ENCODE data around the gene CES2. TPM values are rescaled to one million over a fixed set of nuclear protein-coding genes. Genes with fewer than 3 reads are reported as not detected.

Gene CES2
- total RNA-seq, 120 experiments from 2014 or later: 22.8 to 59.4 (median 39.9) TPM

Other genes starting within 250 kb of the CES2 start
- gene CMTM4, start 238.8 kb upstream of the CES2 start, total RNA-seq: 100 to 1,000 TPM in 112 of 120 experiments, 10 to 100 TPM in 8; 82.8 to 193 (median 119) TPM
- gene DYNC1LI2, start 183.9 kb upstream of the CES2 start, total RNA-seq: 100 to 1,000 TPM; 181 to 428 (median 266) TPM
- 1 to 10 TPM in 10 of 120 experiments, under 1 TPM in 57, not detected in 53; 0.19 to 1.8 (median 0.53) TPM for gene TERB1, start 133.9 kb upstream of the CES2 start, total RNA-seq
- 100 to 1,000 TPM in 1 of 120 experiments, 10 to 100 TPM in 119; 42.3 to 101 (median 76.7) TPM for gene NAE1, start 104.5 kb upstream of the CES2 start, total RNA-seq
- gene CA7, start 91.1 kb upstream of the CES2 start, total RNA-seq: 10 to 100 TPM in 50 of 120 experiments, 1 to 10 TPM in 70; 2.2 to 16.0 (median 9.4) TPM
- 10 to 100 TPM; 18.3 to 46.8 (median 28.7) TPM for gene PDP2, start 55.0 kb upstream of the CES2 start, total RNA-seq
- gene CDH16, start 16.6 kb upstream of the CES2 start, total RNA-seq: under 1 TPM in 1 of 120 experiments, not detected in 119; 0.60 TPM
- 10 to 100 TPM in 2 of 120 experiments, 1 to 10 TPM in 108, under 1 TPM in 10; 0.55 to 13.8 (median 2.0) TPM for gene RRAD, start 10.0 kb upstream of the CES2 start, total RNA-seq
- 10 to 100 TPM; 52.1 to 95.9 (median 74.6) TPM for gene CIAO2B, start 1.1 kb upstream of the CES2 start, total RNA-seq
- 10 to 100 TPM in 6 of 120 experiments, 1 to 10 TPM in 114; 1.3 to 16.1 (median 5.8) TPM for gene CES3, start 25.8 kb downstream of the CES2 start, total RNA-seq
- 100 to 1,000 TPM in 75 of 120 experiments, 10 to 100 TPM in 45; 46.0 to 216 (median 110) TPM for gene CES4A, start 53.1 kb downstream of the CES2 start, total RNA-seq
- gene CBFB, start 93.6 kb downstream of the CES2 start, total RNA-seq: 10 to 100 TPM; 16.0 to 71.3 (median 36.7) TPM
- gene PHAF1, start 174.4 kb downstream of the CES2 start, total RNA-seq: 10 to 100 TPM; 19.1 to 43.4 (median 33.0) TPM
- gene B3GNT9, start 215.5 kb downstream of the CES2 start, total RNA-seq: 10 to 100 TPM in 75 of 120 experiments, 1 to 10 TPM in 45; 4.8 to 23.7 (median 10.6) TPM
- 10 to 100 TPM in 84 of 120 experiments, 1 to 10 TPM in 36; 5.6 to 19.5 (median 11.5) TPM for gene TRADD, start 224.4 kb downstream of the CES2 start, total RNA-seq
- gene FBXL8, start 224.4 kb downstream of the CES2 start, total RNA-seq: 10 to 100 TPM in 61 of 120 experiments, 1 to 10 TPM in 59; 3.8 to 25.4 (median 10.2) TPM
- gene HSF4, start 229.2 kb downstream of the CES2 start, total RNA-seq: 100 to 1,000 TPM in 95 of 120 experiments, 10 to 100 TPM in 25; 73.3 to 206 (median 120) TPM
- gene NOL3, start 235.0 kb downstream of the CES2 start, total RNA-seq: 10 to 100 TPM; 23.0 to 67.7 (median 36.8) TPM
- gene MATCAP1, start 248.4 kb downstream of the CES2 start, total RNA-seq: 100 to 1,000 TPM in 5 of 120 experiments, 10 to 100 TPM in 115; 51.2 to 112 (median 73.4) TPM

Measured in dorsolateral prefrontal cortex (tissue), 118 donors.